IgD-negative memory B cell (primary cell): ENCODE measurements around the gene AQP7. TPM values are rescaled to one million over a fixed set of nuclear protein-coding genes. Genes with fewer than 3 reads are reported as not detected.
"Not testable (repeated sequence)": the region's sequence is repeated elsewhere in the genome, so short reads cannot be mapped to it uniquely, and the experiment has no call there.

Experiments used
- H3K27ac Mint-ChIP-seq, 3 donors: one replicate each; pipeline ENCODE4 v1.8.0; 2020 to 2022; ENCODE audit warnings: mild to moderate bottlenecking in 3 of 3, mixed read lengths in 3 of 3, moderate library complexity in 1 of 3
- H3K27me3 Mint-ChIP-seq: one replicate; pipeline ENCODE4 v1.8.0; 2021; ENCODE audit warnings: mixed read lengths
- H3K36me3 Mint-ChIP-seq: one replicate; pipeline ENCODE4 v1.8.0; 2020; ENCODE audit warnings: mild to moderate bottlenecking, mixed read lengths
- H3K4me1 Mint-ChIP-seq, 3 donors: one replicate each; pipeline ENCODE4 v1.8.0; 2020 to 2022; ENCODE audit warnings: mixed read lengths in 3 of 3, mild to moderate bottlenecking in 1 of 3
- H3K4me3 Mint-ChIP-seq, 4 donors: one replicate each; pipeline ENCODE4 v1.8.0; 2020 to 2022; ENCODE audit warnings: mild to moderate bottlenecking in 4 of 4, mixed read lengths in 4 of 4, moderate library complexity in 3 of 4
- H3K9me3 Mint-ChIP-seq, 3 donors: one replicate each; pipeline ENCODE4 v1.8.0; 2020 to 2021; ENCODE audit warnings: mixed read lengths in 3 of 3, mild to moderate bottlenecking in 1 of 3
- polyA plus RNA-seq: library from polyadenylated mRNA; unstranded; fragments of 300-500 nt; fragmentation: Illumina TruSeq; gene quantifications from one replicate; pipeline ENCODE4 v1.2.3, GENCODE V29; 2021

AQP7 gene
- not detected for polyA plus RNA-seq

DNA sequence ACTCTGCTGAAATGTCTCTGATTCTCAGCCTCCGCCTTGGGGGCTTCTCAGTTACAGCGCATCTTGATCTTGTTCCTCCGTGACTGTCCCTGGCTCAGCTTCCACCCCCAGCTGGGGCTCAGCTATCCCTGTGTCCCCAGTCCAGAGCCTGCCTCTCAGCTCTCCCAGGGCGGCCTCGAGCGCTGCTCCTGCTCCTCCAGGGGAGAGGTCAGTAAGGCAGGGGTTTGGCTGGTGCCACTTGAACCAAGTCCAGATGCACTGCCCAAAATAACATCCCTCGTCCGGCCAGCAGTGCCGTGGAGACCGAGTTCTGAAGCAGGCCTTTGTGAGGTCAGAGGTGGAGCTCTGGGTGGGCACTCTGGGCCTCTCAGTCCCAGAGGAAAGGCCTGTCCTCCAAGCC, at the start of gene AQP7:
Gene AQP7 (minus strand): TSS at position 198 of the 400 bp plus-strand sequence. CDS start 1,306 bp downstream, outside the sequence.
- not testable (repeated sequence) for H3K4me1 Mint-ChIP-seq, H3K4me3 Mint-ChIP-seq, H3K9me3 Mint-ChIP-seq, H3K36me3 Mint-ChIP-seq, H3K27me3 Mint-ChIP-seq, H3K27ac Mint-ChIP-seq

DNA sequence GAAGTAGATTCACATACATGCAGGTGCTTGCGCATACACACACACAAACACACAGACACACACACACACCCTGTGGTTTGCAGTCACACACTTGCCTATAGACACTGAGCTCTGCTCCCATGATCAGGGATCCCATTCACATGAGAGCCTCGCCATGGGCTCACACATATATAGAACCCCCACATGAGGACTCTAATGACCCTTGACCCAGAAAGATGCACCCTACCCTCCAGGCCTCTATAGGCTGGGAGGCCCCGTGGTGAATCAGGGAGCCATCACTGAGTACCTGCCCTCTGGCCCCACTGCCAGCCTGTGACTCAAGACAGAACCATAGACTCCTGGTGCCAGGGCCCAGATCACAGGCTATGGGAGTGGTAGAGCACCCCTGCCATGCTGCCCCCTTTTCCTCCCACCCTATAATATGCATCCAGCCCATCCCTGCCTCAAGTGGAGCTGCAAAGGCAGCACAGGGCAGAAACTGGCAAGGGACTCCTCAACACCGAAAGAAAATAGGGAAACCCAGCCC, 48.3 kb upstream of the AQP7 start:
- Mint-ChIP-seq H3K27me3 (no peaks in the 10 kb centered on the region), H3K4me1 (peaks cover 11 to 26% (median 26%) of the 10 kb centered on the region in 3 donors), H3K36me3 (peaks cover 2% of the 10 kb centered on the region), H3K9me3 (no peaks in the 10 kb centered on the region), H3K27ac (no peak overlapping the region), H3K4me3 (no peak overlapping the region)

DNA sequence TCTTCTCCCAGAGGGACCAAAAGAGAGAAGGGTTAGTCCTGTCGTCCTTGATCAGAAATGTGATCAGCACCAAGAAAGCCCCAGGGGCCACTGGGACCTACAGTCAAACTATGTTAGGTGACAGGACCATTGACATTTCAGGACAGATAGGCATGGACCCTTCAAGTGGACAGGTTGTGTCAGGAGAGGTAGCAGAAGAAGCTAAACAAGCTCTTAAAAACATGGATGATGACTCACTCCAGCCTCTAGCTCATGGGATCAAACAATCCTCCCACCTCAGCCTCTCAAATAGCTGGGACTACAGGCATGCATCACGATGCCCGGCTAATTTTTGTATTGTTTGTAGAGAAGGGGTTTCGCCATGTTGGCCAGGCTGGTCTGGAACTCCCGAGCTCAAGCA, 47.3 kb upstream of the AQP7 start:
- Mint-ChIP-seq H3K27me3 (no peaks in the 10 kb centered on the region), H3K4me3 (no peak overlapping the region), H3K4me1 (peaks cover 11 to 28% (median 28%) of the 10 kb centered on the region in 3 donors), H3K27ac (peak overlapping the region in 1 of 3 donors; percentile 16), H3K9me3 (no peaks in the 10 kb centered on the region), H3K36me3 (peaks cover 2% of the 10 kb centered on the region)

DNA sequence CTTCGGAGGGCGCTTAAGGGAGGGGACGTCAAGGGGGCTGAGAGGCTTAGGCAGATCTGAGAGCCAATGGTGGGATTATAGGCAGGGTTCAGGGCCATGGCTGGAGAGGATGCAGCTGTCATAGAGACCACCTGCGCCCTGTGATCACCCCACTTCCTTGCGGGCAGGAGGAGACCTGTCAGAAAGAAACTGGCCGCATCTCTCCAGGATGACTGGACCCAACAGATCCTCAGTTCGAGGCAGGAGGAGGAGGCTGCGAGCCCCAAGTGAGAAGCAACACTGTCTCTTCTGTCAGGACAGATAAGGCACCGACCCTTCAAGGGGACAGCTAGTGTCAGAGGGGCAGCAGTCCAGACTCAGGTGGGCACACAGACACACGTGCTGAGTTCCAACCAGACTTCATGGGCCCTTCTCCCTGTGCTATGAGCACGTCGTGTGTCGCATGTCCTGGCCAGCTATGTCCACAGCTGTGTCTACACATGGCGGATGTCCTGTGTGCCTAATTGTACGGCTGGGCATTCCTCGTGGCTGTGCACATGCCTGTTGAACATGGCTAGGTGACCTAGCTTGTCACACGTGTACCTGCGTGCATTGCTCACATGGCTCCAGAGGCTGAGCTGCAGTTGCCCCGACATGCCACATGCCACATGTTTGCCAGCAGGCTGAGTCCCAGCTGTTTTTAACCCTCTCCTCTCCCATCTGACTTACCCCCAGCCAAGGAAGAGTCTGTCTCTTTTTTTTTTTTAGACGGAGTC, 45.6 kb upstream of the AQP7 start:
- Mint-ChIP-seq H3K27ac (peak overlapping the region in 1 of 3 donors; percentile 67), H3K4me1 (peaks cover 11 to 24% (median 23%) of the 10 kb centered on the region in 3 donors)

DNA sequence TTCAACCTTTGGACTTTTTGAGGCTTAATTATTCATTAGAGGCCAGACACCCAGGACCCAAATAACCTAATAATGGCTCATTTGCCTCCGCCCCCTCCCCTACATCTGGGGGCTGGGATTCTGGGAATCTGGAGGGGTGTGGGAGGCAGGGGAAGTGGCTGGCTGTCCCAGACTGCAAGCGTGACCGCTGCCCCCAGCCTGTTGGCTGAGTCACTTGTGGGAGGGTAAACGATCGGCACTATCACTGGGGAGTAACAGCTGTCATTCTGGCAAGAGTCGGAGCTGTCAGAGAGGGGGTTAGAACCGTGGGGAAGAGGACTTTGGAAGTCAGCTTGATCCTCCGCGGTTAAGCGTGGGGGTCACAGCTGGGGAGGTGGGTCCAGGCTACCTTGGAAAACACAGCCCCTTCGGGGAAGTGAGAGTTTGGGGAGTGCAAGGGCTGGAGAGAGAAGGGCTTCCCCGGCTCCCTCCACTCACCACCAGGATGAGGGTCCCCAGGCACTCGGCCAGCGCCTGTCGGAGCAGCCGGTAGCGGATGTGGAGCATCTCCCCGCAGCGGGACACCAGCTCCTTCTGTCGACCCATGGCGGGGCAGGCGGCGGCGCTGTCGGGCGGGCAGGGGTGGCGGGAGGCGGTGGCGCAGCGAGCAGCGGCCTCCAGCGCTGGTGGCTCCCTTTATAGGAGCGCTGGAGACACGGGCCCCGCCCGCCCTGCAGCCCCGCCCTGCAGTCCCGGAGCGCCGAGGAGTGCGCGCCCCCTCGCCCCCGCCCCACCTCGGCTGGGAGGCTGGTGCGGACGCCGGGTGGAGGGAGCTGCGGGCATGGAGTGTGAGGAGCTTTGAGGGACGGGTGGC, 44.8 kb upstream of the AQP7 start, which contains the start of gene AQP3:
Gene AQP3 (minus strand): TSS at position 648 of the 853 bp plus-strand sequence. CDS start 63 bp downstream, at position 585.
- no peaks in the 10 kb centered on the region for H3K9me3 Mint-ChIP-seq
- H3K27ac Mint-ChIP-seq = peak within 1 kb of the TSS in 2 of 3 donors; percentile 26 to 90
- no peaks in the 10 kb centered on the region for H3K27me3 Mint-ChIP-seq
- peak within 1 kb of the TSS; percentile 67 to 96 (median 88) for H3K4me3 Mint-ChIP-seq
- peaks cover 2% of the 10 kb centered on the region for H3K36me3 Mint-ChIP-seq
- peaks cover 11 to 19% (median 18%) of the 10 kb centered on the region in 3 donors for H3K4me1 Mint-ChIP-seq

More for the DNA sequence above, 45.6 kb upstream of the AQP7 start:
- no peaks in the 10 kb centered on the region for H3K9me3 Mint-ChIP-seq
- peak overlapping the region; percentile 67 to 88 (median 87) for H3K4me3 Mint-ChIP-seq
- peaks cover 2% of the 10 kb centered on the region for H3K36me3 Mint-ChIP-seq
- H3K27me3 Mint-ChIP-seq = no peaks in the 10 kb centered on the region

- Mint-ChIP-seq H3K27ac (peak overlapping the region in 2 of 3 donors; percentile 26 to 90), H3K27me3 (no peaks in the 10 kb centered on the region), H3K4me3 (peak overlapping the region; percentile 67 to 96 (median 88)), H3K4me1 (peaks cover 11 to 19% (median 18%) of the 10 kb centered on the region in 3 donors), H3K9me3 (no peaks in the 10 kb centered on the region), H3K36me3 (peaks cover 2% of the 10 kb centered on the region)
Observed at GRCh38 chr9:33446240-33446945, 44.0 kb upstream of the AQP7 start.

GRCh38 chr9:33445389-33446239, 43.2 kb upstream of the AQP7 start:
- H3K27ac Mint-ChIP-seq = peak overlapping the region in 2 of 3 donors; percentile 26 to 90
- H3K4me3 Mint-ChIP-seq = peak overlapping the region; percentile 67 to 96 (median 84)
- no peaks in the 10 kb centered on the region for H3K27me3 Mint-ChIP-seq
- no peaks in the 10 kb centered on the region for H3K9me3 Mint-ChIP-seq
- H3K4me1 Mint-ChIP-seq = peaks cover 11 to 19% (median 18%) of the 10 kb centered on the region in 3 donors
- peaks cover 2% of the 10 kb centered on the region for H3K36me3 Mint-ChIP-seq

DNA sequence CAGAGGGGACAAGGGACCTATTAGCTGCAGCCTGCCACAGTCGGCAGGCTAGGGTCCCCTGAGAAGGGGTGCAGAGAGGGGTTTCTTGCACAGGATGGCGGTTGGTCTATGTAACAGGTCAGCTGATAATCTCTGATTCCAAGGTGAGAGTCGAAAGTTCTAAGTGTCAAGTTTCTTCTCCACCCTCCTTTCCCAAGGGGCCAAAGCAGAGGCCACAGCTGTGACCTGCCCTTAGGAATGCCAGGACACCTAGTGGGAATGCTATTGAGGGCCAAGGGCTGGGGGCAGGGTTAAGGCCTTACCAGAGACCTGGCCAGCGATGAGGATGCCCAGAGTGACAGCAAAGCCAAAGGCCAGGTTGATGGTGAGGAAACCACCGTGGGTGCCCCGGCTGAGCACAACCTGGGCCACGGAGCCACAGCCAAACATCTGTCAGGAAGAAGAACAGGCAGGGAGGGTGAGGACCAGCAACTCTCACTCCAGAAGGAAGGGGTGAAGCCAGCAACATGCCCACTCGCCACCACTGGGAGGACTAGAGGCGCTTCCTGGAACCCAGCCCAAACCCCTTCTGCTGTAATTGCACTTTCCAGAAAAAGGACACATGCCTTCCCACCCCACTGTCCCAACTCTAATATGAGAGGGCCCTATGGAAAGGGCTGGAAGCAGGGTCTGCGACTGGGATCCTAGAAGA, 41.2 kb upstream of the AQP7 start:
- peaks cover 4% of the 10 kb centered on the region for H3K36me3 Mint-ChIP-seq
- no peaks in the 10 kb centered on the region for H3K9me3 Mint-ChIP-seq
- peak overlapping the region in 1 of 3 donors; percentile 16 for H3K27ac Mint-ChIP-seq
- no peaks in the 10 kb centered on the region for H3K27me3 Mint-ChIP-seq
- H3K4me3 Mint-ChIP-seq = peak overlapping the region in 1 of 4 donors; percentile 72
- peaks cover 11 to 19% (median 18%) of the 10 kb centered on the region in 3 donors for H3K4me1 Mint-ChIP-seq

- Mint-ChIP-seq H3K4me3 (no peak overlapping the region), H3K4me1 (peaks cover 13 to 19% (median 17%) of the 10 kb centered on the region in 3 donors), H3K36me3 (peaks cover 3% of the 10 kb centered on the region), H3K9me3 (no peaks in the 10 kb centered on the region), H3K27ac (peak overlapping the region in 1 of 3 donors; percentile 16), H3K27me3 (no peaks in the 10 kb centered on the region)
Observed at GRCh38 chr9:33443047-33443446, 40.7 kb upstream of the AQP7 start.

DNA sequence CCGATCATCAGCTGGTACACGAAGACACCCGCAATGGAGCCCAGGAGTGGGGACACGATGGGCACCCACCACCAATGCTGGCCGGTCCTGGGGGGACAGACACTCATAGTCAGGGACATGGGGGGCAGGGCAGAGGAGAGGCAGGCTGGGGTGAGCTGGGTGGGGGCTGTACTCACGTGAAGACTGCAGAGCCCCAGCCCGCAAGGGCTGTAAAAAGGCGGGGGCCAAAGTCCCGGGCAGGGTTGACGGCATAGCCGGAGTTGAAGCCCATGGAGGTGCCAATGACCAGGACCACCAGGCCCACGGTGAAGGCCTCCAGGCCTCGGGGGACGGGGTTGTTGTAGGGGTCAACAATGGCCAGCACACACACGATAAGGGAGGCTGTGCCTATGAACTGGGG, 39.8 kb upstream of the AQP7 start:
- no peak overlapping the region for H3K4me3 Mint-ChIP-seq
- H3K36me3 Mint-ChIP-seq = peaks cover 3% of the 10 kb centered on the region
- H3K4me1 Mint-ChIP-seq = peaks cover 16 to 18% (median 17%) of the 10 kb centered on the region in 3 donors
- H3K27me3 Mint-ChIP-seq = no peaks in the 10 kb centered on the region
- no peak overlapping the region for H3K27ac Mint-ChIP-seq
- no peaks in the 10 kb centered on the region for H3K9me3 Mint-ChIP-seq

DNA sequence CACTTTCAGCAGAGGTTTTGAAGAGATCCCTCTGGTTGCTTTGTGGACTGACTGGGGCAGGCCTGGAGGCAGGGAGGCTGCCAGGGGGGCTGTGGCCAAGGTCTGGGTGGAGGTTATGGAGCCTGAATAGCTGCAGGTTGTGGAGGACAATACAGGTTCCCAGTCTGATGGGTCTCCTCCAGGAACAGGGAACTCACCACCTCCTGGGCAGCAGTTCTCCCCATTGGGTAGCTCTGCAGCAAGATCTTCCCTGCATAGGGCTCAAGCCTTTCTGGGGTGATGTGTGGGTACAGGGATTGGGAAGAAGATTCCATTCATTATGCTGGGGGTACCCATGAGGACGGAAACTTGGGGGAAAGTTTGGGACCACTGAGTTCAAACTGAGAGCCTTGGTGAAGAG, 38.2 kb upstream of the AQP7 start:
- Mint-ChIP-seq H3K27me3 (peaks cover 4% of the 10 kb centered on the region), H3K36me3 (peaks cover 3% of the 10 kb centered on the region), H3K9me3 (no peaks in the 10 kb centered on the region), H3K4me3 (peak overlapping the region in 1 of 4 donors; percentile 28), H3K27ac (no peak overlapping the region), H3K4me1 (peaks cover 5 to 6% (median 6%) of the 10 kb centered on the region in 3 donors)

GRCh38 chr9:33440204-33440603, 37.8 kb upstream of the AQP7 start:
- Mint-ChIP-seq H3K27me3 (peaks cover 4% of the 10 kb centered on the region), H3K36me3 (peaks cover 3% of the 10 kb centered on the region), H3K4me1 (peaks cover 5 to 6% (median 5%) of the 10 kb centered on the region in 3 donors), H3K27ac (no peak overlapping the region), H3K9me3 (no peaks in the 10 kb centered on the region), H3K4me3 (no peak overlapping the region)

DNA sequence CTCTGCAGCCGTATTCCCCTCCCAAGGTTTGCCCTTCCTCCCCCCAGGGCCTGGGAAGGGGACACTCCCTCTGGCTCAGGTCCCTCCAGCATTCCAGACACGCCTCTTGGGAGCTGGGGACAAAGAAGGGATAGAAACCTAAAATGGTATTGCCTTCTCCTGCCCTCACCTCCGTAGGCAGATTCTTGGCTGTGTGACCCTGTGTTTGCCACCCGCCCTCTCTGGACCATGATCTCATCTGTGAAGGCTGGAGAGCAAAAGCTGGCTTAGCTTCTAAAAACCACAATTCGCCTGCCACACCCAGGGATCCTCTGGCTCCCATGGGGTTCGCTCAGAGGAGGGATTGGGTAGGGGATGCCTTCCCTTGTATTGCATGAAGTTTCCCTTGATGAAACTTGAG, 37.4 kb upstream of the AQP7 start:
- Mint-ChIP-seq H3K4me1 (peaks cover 4 to 5% (median 5%) of the 10 kb centered on the region in 3 donors), H3K27ac (no peak overlapping the region), H3K4me3 (no peak overlapping the region)

More for the DNA sequence above, 37.4 kb upstream of the AQP7 start:
- peaks cover 3% of the 10 kb centered on the region for H3K36me3 Mint-ChIP-seq
- peaks cover 4% of the 10 kb centered on the region for H3K27me3 Mint-ChIP-seq
- no peaks in the 10 kb centered on the region for H3K9me3 Mint-ChIP-seq
